ENCODE measurements around the gene REELD1.

REELD1 gene

DNA sequence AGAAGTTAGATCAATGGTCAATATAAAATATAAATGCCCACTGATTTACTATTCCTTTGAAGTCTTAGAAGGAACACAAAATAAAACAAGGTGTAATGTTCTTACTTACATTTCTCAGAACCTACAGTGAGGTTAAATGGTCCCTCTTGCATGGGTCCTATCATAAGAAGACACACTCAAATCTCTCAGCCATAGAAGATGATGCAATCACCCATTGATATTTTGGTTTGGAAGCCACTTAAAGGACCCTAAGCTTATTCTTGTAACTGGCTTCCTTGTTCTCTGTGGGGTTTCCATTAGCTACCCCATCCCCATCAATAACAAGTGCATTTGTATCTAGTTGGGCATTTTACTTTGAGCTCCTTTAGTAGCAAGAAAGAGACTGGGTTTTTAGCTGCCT, 15.1 kb downstream of the REELD1 start:
- no peak for DNase-seq

GRCh38 chr4:146232131-146232722, 17.9 kb downstream of the REELD1 start:
- DNase-seq = no peak

- no peak for DNase-seq
Measured at GRCh38 chr4:146235654-146236177, 21.4 kb downstream of the REELD1 start.

DNA sequence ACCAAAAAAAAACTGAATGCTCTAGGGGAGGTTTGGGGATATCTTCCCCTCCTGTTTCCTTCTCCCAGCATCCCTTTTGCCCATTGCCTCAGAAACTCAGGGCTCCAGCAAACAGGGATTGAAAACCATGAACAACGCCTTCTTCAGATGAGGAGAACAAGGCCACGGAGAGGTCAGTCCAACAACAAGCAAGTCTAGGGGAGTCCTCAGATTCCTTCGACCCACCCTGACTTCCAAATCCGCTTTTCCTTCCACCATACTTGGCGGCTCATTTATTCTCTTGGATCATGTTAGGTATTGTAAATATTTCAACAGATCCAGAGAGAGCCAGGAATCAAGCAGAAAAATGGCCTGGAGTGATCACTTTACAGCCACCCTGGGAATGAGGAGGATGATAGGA, 21.9 kb downstream of the REELD1 start:
- no peak for DNase-seq

GRCh38 chr4:146237092-146237491, 22.8 kb downstream of the REELD1 start:
- DNase-seq = no peak

- no peak for DNase-seq
Measured at GRCh38 chr4:146238107-146238506, 23.8 kb downstream of the REELD1 start.

- DNase-seq = no peak
Measured at GRCh38 chr4:146243141-146243882, 29.0 kb downstream of the REELD1 start.

DNA sequence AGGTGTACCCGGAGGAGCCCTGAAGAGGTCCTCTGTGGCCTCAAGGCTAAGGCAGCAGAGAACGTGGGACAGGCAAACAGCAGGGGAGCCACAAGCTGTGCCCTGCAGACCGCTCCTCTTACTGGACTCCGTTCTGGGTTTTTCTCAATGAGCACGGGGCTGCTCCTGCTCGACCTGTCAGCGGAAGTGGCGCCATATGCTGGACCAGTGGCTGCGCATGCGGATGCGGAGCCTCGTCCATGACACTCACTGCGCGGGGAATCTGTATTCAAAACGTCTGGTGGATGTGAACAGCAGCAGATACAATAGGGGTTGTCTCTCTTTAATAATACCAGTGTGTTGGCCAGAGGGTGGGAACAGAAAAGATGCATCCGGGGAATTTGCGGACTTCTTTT, 29.5 kb downstream of the REELD1 start:
- DNase-seq = no peak

DNA sequence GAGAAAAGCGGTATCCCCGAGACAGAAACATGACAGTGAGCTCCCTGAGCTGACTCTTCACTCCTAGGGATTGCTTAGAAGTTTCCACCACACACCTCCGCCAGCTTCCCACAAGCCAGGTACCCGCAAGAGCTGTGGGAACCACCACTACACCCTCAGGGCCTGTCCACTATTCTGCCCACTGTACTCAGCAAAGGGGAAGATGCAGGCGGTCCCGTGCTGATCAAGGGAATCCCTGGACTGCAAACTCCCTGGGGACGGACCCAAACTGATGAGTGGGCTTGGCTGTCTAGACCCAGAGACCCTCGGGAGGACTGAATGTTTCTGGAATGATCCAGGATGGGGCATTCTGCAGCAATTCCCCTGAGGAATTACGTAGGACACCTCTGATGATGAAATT, 30.2 kb downstream of the REELD1 start:
- DNase-seq = no peak

DNA sequence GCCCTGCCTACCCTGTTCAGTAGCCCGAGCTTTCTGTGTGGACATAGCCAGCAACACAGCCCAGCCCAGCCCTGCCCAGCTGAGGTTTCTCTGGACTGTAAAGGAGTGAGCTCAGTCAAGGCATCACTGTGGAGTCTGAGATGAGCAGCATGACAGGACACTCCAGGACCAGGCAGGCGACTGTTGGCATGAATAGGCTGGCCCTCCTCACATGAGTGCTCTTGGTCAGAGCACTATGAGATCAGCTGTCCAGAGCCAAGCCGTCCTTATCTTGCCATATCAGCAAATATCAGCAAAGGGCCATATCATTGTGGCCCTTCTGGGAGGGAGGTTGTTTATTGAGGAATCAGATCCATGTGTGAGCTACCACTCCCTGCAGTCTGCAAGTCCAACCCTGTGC, 30.9 kb downstream of the REELD1 start:
- DNase-seq = no peak

GRCh38 chr4:146245850-146246249, 31.5 kb downstream of the REELD1 start:
- no peak for DNase-seq

DNA sequence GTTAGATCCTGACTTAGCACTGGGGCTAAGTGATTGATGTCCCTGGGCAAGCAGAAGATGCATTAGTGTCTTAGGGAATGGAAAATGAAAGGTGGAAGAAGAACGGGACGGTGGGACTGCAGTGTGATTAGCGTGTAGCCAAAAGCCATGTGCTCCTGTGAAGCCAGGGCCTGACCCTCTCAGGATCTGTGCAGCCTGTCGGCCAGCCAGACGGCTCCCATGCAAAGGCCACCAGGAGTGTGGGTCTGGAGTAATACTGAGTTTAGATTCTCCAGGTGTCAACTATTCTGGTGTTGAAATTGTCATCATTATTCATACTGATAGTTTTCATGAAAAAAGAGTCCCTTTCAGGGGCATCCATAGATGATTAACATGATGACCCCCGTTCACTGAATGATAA, 32.0 kb downstream of the REELD1 start:
- no peak for DNase-seq

DNA sequence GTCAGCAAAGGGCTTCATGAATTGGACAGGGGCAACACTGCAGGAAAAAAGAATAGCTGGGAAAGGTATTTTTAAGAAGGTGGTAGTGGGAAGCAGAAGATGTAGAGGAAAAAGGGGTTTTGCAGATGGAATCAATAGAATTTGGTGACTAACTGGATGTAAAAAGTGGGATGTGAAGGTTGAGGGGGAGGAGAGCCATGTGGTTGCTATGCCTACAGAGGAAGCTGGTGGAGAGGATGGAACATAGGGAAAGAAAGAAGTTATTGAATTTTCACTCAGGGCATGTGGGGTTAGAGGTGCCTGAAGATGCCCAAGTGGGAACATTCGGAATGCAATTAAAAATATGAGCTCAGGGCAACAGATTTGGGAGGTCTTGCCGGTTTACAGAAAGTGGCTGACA, 33.0 kb downstream of the REELD1 start:
- DNase-seq = no peak

- no peak for DNase-seq
Measured at GRCh38 chr4:146252969-146253611, 38.8 kb downstream of the REELD1 start.

GRCh38 chr4:146255463-146255862, 41.1 kb downstream of the REELD1 start:
- DNase-seq = no peak

- no peak for DNase-seq
Measured at GRCh38 chr4:146255874-146256273, 41.5 kb downstream of the REELD1 start.

- no peak for DNase-seq
Measured at GRCh38 chr4:146256328-146256727, 42.0 kb downstream of the REELD1 start.

DNA sequence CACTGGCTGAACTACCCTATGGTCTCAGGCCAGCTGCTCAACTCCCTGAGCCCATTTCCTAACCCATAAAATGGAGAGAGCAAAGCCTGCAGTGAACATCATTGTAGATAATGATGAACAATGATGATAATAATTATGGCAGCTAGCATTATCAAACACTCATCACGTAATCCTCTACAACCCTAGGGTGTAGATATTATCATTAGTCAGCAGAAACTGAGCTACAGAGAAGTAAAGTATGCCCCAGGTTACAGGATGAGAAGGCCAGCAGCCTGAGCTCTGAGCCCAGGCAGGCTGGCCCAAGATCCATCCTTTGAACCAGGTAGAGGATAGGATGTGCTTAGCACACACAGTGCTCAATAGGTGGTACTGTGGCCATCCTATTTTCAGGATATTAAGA, 43.2 kb downstream of the REELD1 start:
- no peak for DNase-seq

- DNase-seq = no peak
Measured at GRCh38 chr4:146260521-146260920, 46.2 kb downstream of the REELD1 start.

DNA sequence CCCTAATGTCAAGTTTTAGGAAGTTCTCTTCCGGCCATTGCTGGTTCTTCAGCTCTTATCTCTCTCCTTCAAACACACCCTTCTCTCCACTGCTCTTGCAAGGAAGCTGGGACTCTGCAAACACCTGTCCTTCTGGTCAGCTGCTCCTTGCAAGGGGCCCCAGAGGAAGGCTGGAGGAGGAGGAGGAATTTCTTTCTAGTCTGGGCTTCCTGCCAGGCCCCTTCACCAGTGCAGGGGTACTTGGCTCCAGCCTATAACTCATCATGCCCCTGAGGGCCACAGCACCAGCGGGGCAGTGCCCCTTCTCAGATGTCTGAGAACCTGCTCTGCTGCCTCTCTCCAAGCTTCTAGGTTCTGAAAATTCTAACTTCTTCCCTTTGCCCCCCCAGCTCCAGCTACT, 46.7 kb downstream of the REELD1 start:
- DNase-seq = no peak

DNA sequence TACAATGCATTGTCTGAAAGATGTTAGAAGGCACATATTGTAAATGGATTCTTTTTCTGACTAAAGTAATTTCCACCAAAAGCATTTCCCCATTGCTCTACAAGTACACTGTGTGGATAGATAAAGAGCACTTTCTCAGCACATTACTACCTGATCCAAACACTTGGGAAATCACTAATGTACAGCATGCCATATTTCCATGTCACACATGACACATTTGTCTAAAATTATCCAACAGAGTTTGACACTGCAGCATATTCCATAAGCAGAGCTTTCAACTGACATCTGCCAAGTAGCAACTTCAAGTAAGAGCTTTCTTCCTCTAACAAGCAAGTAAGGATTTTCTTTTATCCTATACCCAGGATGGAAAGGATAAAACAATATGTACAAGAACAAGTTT, 49.5 kb downstream of the REELD1 start:
- DNase-seq = no peak

DNA sequence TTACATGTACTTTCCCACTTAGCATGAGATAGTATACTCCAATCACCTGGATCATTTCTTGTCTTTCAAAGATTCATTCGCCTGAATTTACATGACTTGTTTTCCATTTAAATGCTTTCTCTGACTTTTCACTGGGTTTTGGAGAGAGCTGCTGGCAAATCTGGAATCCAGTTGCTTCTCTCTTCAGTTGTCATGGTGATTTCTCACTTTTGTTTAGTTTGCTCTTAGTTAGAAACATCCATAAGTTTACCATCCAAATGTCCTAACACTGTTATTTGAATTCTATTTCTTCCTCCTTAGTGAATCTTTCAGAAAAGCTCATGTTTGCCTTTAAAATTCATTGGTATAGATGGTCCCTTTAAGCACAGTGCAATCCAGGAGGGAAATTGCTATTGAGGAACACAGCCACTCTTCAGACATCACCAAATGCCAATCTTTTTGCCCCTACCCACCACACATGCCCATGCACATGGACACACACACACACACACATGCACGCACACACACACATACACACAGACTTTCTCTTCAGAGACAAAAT, 51.7 kb downstream of the REELD1 start:
- no peak for DNase-seq

GRCh38 chr4:146267826-146268225, 53.5 kb downstream of the REELD1 start:
- no peak for DNase-seq

GRCh38 chr4:146269228-146269653, 54.9 kb downstream of the REELD1 start:
- DNase-seq = no peak

Measured in NCI-H345 (cell line).